Lower leg skin (tissue), 4 donors: Measurements from ENCODE around the gene ASAH2. TPM values are rescaled to one million over a fixed set of nuclear protein-coding genes. Genes with fewer than 3 reads are reported as not detected.

Experiments
- DNase-seq, 2 donors: peaks; one replicate each; pipeline ENCODE4 v3.0.0-alpha.2; 2019; ENCODE audit warnings: low spot score in 2 of 2
- H3K4me3 ChIP-seq: fragments of 200-600 bp; sonication (generic); 2 replicates; pipeline ENCODE4 v1.5.1; 2017; ENCODE audit warnings: mild to moderate bottlenecking, low read depth; ENCODE audit not compliant: poor library complexity, severe bottlenecking
- POLR2A ChIP-seq, 2 donors: fragments of 450-650 bp; IDR thresholded peaks; one replicate each; pipeline ENCODE4 v1.6.1; 2016 to 2017; ENCODE audit warnings: antibody characterized with exemption in 2 of 2, mild to moderate bottlenecking in 1 of 2, moderate library complexity in 1 of 2
- WGBS, 2 donors: methylation state at CpG; one replicate each; pipeline ENCODE4 v1.1.5; 2018; 5-methylcytosine and 5-hydroxymethylcytosine counted together
- intact Hi-C: fragments of 100-400 bp; cut with DNase I; formaldehyde crosslinking; loops from one replicate; pipeline ENCODE4 v1.15.0; 2023; ENCODE audit warnings: low total_unique reads
- total RNA-seq, 4 donors: library from RNA; depleted of rRNA; stranded (reverse); fragments of >200 nt; gene quantifications; one replicate each; pipeline ENCODE4 v1.1.0, GENCODE V29; 2016
- TF ChIP-seq, protein P1 (sequence below), 3 donors: fragments of 450-650 bp; IDR thresholded peaks; one replicate each; pipeline ENCODE4 v1.5.1; 2016; ENCODE audit warnings: antibody characterized with exemption in 3 of 3, mild to moderate bottlenecking in 3 of 3, moderate library complexity in 2 of 3

Gene ASAH2
- total RNA-seq, 4 donors from 2014 or later, result 0.04 to 0.36 (median 0.29) TPM; not detected in 1

DNA sequence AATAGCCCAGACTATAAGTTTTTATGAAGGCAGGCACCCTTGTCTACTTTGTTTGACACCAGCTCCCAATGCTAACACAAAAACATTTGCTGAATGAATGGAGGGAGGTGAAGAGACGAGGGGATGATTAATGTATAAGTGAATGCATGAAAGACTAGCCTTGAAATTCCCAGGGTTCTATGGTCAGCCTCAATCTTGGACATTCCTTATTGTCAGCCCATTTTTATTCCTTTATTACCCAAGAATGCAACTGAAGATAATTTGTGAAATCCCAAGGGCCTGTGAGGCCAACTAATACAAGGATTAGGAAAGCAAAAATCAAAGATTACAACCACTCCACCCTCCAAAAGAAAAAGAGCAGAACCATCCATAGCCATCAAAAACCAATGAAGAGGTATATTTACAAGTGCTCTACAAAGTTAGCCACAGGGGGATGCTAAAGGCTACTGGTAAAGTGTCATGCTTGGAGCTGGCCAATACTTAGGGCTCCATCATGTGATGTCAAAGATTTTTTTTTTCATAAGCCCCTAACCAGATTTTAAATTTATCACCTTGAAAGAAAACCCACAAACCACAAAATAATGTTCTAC lies 40.0 kb upstream of the ASAH2 start:
- DNase-seq, result no peak
- TF ChIP-seq POLR2A (IDR thresholded peaks at IDR 0.05), result no peak
- H3K4me3 ChIP-seq, result no peak overlapping the region
- intact Hi-C loops, result no loop called here
- 68 to 78% methylated on average over 1 of the region's 1 CpG for WGBS, 2 donors

DNA sequence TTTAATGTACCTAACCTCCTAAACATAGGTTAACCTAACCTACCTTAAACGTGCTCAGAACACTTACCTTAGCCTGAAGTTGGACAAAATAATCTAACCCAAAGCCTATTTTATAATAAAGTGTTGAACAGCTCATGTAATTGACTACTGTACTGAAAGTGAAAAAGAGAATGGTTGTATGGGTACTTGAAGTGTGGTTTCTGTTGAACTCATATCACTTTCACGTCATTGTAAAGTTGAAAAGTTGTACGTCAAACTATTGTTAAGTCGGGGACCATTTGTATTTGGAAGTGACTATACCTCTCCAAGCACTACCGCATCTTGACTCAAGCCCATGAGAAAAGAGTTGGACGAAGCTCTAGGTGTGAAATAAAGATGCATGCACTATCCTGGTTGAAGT lies 37.9 kb upstream of the ASAH2 start:
- H3K4me3 ChIP-seq, result no peak overlapping the region
- intact Hi-C loops, result no loop called here
- no peak for DNase-seq
- TF ChIP-seq, protein P1, sequence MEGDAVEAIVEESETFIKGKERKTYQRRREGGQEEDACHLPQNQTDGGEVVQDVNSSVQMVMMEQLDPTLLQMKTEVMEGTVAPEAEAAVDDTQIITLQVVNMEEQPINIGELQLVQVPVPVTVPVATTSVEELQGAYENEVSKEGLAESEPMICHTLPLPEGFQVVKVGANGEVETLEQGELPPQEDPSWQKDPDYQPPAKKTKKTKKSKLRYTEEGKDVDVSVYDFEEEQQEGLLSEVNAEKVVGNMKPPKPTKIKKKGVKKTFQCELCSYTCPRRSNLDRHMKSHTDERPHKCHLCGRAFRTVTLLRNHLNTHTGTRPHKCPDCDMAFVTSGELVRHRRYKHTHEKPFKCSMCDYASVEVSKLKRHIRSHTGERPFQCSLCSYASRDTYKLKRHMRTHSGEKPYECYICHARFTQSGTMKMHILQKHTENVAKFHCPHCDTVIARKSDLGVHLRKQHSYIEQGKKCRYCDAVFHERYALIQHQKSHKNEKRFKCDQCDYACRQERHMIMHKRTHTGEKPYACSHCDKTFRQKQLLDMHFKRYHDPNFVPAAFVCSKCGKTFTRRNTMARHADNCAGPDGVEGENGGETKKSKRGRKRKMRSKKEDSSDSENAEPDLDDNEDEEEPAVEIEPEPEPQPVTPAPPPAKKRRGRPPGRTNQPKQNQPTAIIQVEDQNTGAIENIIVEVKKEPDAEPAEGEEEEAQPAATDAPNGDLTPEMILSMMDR (IDR thresholded peaks at IDR 0.05), result no peak
- TF ChIP-seq POLR2A (IDR thresholded peaks at IDR 0.05), result no peak
- WGBS, 2 donors, result 93 to 94% methylated on average over 6 of the region's 6 CpGs

DNA sequence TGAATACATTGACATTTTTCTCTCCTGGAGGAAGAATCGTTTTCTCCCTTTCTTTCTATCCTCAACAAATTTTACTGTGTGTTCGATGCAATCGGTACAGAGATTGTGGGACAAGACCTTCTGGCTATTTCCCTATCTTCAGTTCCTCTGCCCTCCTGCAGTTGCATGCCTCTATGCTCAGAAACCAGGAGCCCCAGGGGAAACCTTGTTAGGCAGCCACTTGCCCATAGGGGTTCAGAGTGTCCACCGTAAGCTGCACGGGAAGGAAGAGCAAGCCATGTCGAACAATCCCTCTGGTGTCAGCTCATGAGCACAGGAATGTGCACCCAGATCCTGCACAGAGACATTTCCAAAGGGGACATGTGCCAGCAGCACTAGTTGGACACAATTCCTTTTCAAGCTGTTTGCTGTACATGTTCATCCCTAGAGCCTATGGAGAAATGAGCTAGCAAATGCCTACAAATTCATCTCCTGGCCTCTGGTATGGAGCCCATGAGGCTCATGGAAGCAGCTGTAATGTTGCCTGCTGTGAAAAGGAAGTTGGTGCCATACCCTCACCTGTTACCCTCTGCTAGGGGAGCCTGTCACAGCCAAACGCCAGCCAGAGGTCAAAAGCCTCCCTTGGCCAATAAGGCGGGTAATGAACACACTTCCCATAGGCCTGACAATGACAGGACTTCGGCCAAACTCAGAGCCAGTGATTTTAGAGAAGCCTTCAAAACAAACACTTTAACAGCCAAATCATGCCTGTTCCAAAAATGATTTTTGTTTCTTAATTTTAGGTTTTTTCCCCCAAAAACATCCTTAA lies 35.9 kb upstream of the ASAH2 start:
- TF ChIP-seq POLR2A (IDR thresholded peaks at IDR 0.05), result no peak
- TF ChIP-seq, protein P1 (IDR thresholded peaks at IDR 0.05), result no peak
- WGBS, 2 donors, result 63 to 76% methylated on average over 9 of the region's 9 CpGs
- no peak for DNase-seq
- H3K4me3 ChIP-seq, result no peak overlapping the region
- intact Hi-C loops, result no loop called here

DNA sequence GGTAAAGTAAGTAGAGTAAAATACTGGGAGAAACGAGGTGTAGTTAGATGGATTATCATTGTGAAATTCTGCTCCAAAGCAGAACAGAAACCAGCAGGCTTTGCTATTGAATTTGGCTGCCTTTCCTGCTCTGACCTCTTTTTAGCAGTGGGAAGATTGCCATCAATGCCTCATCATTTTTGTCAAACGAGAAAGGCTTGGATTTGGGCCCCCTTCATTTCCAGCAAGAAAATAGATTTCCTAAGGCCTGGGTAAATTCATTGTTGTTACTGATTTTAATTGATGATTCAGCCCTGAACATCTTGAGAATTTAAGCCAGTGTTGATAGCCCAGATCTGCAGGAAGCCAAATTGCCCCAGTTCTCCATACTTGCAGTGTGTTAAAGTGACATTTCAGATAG lies 35.2 kb upstream of the ASAH2 start:
- H3K4me3 ChIP-seq, result no peak overlapping the region
- TF ChIP-seq, protein P1 (IDR thresholded peaks at IDR 0.05), result no peak
- intact Hi-C loops, result no loop called here
- whole genome bisulfite sequencing, 2 donors, result 12 to 14% methylated on average over 2 of the region's 2 CpGs
- DNase-seq, result peak in 1 of 2 donors; percentile 57

DNA sequence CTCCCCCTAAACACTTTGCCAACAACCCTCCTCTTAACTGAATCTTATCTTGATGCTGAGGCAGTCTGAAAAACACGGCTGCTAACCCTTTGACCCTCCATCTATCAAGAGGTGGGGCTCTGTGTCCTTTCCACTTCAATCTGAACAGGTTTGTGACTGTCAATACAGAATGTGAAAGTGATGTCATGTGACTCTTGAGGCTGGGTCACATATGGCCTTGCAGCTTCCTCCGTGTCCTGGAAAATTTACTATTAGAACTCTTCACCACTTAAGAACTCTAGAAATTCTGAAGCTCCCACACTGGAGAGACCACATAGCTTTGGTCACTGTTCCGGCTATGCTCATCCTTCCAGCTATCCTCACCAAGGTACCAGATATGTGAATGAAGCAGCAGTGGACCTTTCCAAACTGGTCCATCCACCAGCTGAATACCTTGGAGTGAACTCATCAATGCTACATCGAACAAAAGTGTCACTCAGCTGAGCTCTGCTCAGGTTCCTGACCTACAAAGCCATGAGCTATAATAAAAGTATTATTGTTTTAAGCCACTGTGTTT lies 30.7 kb upstream of the ASAH2 start:
- DNase-seq, result no peak
- intact Hi-C loops, result no loop called here
- TF ChIP-seq, protein P1 (IDR thresholded peaks at IDR 0.05), result no peak
- TF ChIP-seq POLR2A (IDR thresholded peaks at IDR 0.05), result no peak
- H3K4me3 ChIP-seq, result no peak overlapping the region
- 84 to 91% methylated on average over 4 of the region's 4 CpGs for WGBS, 2 donors

DNA sequence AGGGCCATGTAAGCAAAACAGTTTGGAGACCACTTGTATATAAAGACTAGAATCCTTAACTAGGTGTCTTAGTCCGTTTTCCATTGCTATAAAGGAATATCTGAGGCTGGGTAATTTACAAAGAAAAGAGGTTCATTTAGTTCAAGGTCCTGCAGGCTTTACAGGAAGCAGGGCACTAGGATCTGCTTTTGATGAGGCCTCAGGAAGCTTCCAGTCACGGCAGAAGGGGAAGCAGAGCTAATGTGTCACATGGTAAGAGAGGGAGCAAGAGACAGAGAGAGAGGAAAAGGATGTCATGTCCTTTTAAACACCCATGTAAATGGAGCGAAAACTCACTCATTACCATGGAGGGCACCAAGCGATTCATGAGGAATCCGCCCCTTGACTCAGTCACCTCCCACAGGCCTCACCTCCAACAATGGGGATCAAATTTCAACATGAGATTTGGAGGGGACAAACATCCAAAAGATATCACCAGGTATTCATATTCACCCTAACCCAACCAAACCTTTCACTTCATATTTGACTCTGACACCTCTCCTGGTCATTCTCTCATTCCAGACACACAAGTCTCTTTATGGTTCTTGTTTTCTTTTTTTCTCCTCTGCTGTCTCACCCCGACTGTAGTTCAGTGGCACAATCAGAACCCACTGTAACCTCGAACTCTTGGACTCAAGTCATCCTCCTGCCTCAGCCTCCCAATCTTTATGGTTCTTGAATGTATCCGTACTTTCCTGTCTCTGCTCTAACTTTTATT lies 30.1 kb upstream of the ASAH2 start:
- no peak overlapping the region for H3K4me3 ChIP-seq
- no peak for DNase-seq
- TF ChIP-seq, protein P1 (IDR thresholded peaks at IDR 0.05), result no peak
- TF ChIP-seq POLR2A (IDR thresholded peaks at IDR 0.05), result no peak
- WGBS, 2 donors, result 87% methylated on average over 8 of the region's 8 CpGs
- intact Hi-C loops, result no loop called here
